ENCODE measurements around the gene TXNRD1. TPM values are rescaled to one million over a fixed set of nuclear protein-coding genes. Genes with fewer than 3 reads are reported as not detected.
"Not testable (repeated sequence)": the region's sequence is repeated elsewhere in the genome, so short reads cannot be mapped to it uniquely, and the experiment has no call there.

The TXNRD1 gene
- total RNA-seq, 1 donor from 2014 or later = 176 TPM

DNA sequence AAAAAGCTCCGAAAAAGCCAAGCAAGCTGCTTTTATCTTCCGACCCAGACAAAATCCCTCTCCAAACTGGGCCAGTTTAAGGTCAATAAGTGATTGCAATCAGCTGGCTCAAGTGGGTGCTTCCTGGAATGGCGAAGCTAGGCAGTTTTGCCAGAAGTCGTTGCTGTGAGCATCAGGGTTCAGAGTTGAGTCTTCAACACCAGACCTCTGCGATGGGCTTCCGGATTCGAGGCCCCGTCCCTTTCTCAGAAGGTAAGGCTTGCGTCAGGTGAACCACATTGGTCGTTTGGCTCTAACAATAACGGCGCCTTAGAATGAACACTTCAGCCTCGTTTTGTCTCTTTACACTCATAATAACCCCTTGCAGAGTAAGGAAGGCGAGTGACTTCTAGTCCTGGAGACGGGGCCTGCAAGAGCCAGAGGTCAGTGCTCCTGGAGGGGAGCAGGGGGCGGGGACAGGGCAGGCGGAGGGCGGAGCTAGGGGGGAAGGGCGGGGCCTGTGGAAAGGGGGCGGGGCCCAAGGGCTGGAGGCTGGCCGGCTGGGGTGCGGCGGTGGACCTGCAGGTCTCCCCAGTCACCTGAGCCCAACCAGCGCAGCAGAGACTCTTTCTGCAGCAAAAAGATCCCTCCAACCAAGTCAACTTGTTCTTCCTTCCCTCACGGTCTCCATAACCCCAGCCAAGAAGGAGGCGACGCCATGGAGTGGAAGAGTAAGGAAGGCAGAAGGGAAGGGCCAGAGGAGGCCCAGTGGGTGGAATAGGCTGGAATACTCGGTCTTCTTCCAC lies 43.6 kb upstream of the TXNRD1 start:
- no peaks in the 10 kb centered on the region for H3K36me3 ChIP-seq (ENCODE audit: insufficient read depth, low read length)
- H3K79me2 ChIP-seq (ENCODE audit: insufficient read depth, low read length) = no peaks in the 10 kb centered on the region
- H3K4me3 ChIP-seq (ENCODE audit: insufficient read depth, low read depth, low read length) = no peak overlapping the region
- no peaks in the 10 kb centered on the region for H4K20me1 ChIP-seq (ENCODE audit: insufficient read depth, low read length)
- H3K27ac ChIP-seq (ENCODE audit: low read depth, low read length) = no peak overlapping the region
- Mint-ChIP-seq H3K4me1 (ENCODE audit: low read depth, unreplicated experiment) (no peaks in the 10 kb centered on the region), H3K9me3 (ENCODE audit: unreplicated experiment) (no peaks in the 10 kb centered on the region), H3K4me3 (ENCODE audit: unreplicated experiment) (no peak overlapping the region), H3K27ac (ENCODE audit: unreplicated experiment) (no peak overlapping the region), H3K36me3 (ENCODE audit: low read depth, unreplicated experiment) (no peaks in the 10 kb centered on the region), H3K27me3 (ENCODE audit: low read depth, unreplicated experiment) (peaks cover 4% of the 10 kb centered on the region)
- H3K27me3 ChIP-seq (ENCODE audit: insufficient read depth, low read length) = no peaks in the 10 kb centered on the region
- no peaks in the 10 kb centered on the region for H3K9me3 ChIP-seq (ENCODE audit: insufficient read depth, low read depth, low read length)
- no peak for TF ChIP-seq EZH2 (IDR thresholded peaks at IDR 0.05; ENCODE audit: insufficient read depth, low read length)
- TF ChIP-seq, protein P1, sequence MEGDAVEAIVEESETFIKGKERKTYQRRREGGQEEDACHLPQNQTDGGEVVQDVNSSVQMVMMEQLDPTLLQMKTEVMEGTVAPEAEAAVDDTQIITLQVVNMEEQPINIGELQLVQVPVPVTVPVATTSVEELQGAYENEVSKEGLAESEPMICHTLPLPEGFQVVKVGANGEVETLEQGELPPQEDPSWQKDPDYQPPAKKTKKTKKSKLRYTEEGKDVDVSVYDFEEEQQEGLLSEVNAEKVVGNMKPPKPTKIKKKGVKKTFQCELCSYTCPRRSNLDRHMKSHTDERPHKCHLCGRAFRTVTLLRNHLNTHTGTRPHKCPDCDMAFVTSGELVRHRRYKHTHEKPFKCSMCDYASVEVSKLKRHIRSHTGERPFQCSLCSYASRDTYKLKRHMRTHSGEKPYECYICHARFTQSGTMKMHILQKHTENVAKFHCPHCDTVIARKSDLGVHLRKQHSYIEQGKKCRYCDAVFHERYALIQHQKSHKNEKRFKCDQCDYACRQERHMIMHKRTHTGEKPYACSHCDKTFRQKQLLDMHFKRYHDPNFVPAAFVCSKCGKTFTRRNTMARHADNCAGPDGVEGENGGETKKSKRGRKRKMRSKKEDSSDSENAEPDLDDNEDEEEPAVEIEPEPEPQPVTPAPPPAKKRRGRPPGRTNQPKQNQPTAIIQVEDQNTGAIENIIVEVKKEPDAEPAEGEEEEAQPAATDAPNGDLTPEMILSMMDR (IDR thresholded peaks at IDR 0.05; ENCODE audit: insufficient read depth, low read depth, low read length) = no peak
- no peak overlapping the region for H3K4me2 ChIP-seq (ENCODE audit: low read length)
- H3K4me1 ChIP-seq (ENCODE audit: insufficient read depth, low read length) = no peaks in the 10 kb centered on the region
- no peak overlapping the region for H3K9ac ChIP-seq (ENCODE audit: low read length)
- no peak for FAIRE-seq
- no peak for DNase-seq (ENCODE audit: low read depth)
- H2AFZ ChIP-seq (ENCODE audit: low read depth, low read length) = no peak overlapping the region

DNA sequence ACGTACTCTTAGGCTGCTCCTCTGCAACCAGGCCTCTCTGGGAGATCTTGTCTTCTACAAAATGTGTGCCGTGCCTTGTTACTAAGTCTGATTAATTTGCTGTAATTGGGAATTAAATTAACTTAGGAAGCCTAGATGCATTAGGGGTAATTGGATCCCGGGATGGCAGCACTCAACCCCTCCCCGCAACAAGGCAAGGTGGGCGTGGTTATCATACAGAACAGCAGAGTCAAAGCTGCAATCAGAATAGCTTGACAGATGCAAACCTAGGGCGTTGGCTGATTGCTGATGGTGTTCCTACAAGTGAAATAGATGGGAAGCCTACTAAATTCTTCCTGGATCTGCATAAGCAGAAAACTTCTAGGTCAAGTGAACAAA lies 43.0 kb upstream of the TXNRD1 start:
- H3K9me3 Mint-ChIP-seq (ENCODE audit: unreplicated experiment) = no peaks in the 10 kb centered on the region
- H4K20me1 ChIP-seq (ENCODE audit: insufficient read depth, low read length) = no peaks in the 10 kb centered on the region

DNA sequence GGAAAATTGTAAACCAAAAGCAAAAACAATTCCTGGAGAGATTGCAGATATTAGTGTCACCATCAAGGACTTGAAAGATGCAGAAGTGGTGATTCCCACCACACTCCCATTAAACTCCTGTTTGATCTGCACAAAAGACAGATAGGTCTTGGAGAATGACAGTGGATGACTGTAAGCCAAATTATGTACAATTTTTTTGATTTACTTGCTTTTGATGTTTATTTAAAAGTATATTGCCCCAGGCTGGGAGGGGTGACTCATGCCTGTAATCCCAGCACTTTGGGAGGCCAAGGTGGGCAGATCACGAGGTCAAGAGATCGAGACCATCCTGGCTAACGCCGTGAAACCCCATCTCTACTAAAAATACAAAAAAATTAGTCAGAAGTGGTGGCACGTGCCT lies 41.8 kb upstream of the TXNRD1 start:
- H3K36me3 Mint-ChIP-seq (ENCODE audit: low read depth, unreplicated experiment); H3K27me3 ChIP-seq (ENCODE audit: insufficient read depth, low read length); H2AFZ ChIP-seq (ENCODE audit: low read depth, low read length); H3K27ac Mint-ChIP-seq (ENCODE audit: unreplicated experiment); H3K36me3 ChIP-seq (ENCODE audit: insufficient read depth, low read length); DNase-seq (ENCODE audit: low read depth); H3K9me3 Mint-ChIP-seq (ENCODE audit: unreplicated experiment); H3K4me3 ChIP-seq (ENCODE audit: insufficient read depth, low read depth, low read length); H3K79me2 ChIP-seq (ENCODE audit: insufficient read depth, low read length); H3K4me2 ChIP-seq (ENCODE audit: low read length); H3K4me3 Mint-ChIP-seq (ENCODE audit: unreplicated experiment); H3K27me3 Mint-ChIP-seq (ENCODE audit: low read depth, unreplicated experiment); H3K9ac ChIP-seq (ENCODE audit: low read length); H3K9me3 ChIP-seq (ENCODE audit: insufficient read depth, low read depth, low read length); H3K27ac ChIP-seq (ENCODE audit: low read depth, low read length); FAIRE-seq; H4K20me1 ChIP-seq (ENCODE audit: insufficient read depth, low read length): not testable (repeated sequence)
- H3K4me1 Mint-ChIP-seq (ENCODE audit: low read depth, unreplicated experiment) = peaks cover 13% of the 10 kb centered on the region
- H3K4me1 ChIP-seq (ENCODE audit: insufficient read depth, low read length) = peaks cover 15% of the 10 kb centered on the region

More for the DNA sequence above, 43.0 kb upstream of the TXNRD1 start:
- Histone ChIP-seq H3K4me2 (ENCODE audit: low read length) (no peak overlapping the region), H3K36me3 (ENCODE audit: insufficient read depth, low read length) (no peaks in the 10 kb centered on the region), H3K9ac (ENCODE audit: low read length) (no peak overlapping the region), H3K4me3 (ENCODE audit: insufficient read depth, low read depth, low read length) (no peak overlapping the region), H3K27me3 (ENCODE audit: insufficient read depth, low read length) (no peaks in the 10 kb centered on the region), H2AFZ (ENCODE audit: low read depth, low read length) (no peak overlapping the region), H3K9me3 (ENCODE audit: insufficient read depth, low read depth, low read length) (no peaks in the 10 kb centered on the region), H3K27ac (ENCODE audit: low read depth, low read length) (no peak overlapping the region), H3K4me1 (ENCODE audit: insufficient read depth, low read length) (peaks cover 6% of the 10 kb centered on the region), H3K79me2 (ENCODE audit: insufficient read depth, low read length) (no peaks in the 10 kb centered on the region)
- H3K4me3 Mint-ChIP-seq (ENCODE audit: unreplicated experiment) = no peak overlapping the region
- peaks cover 5% of the 10 kb centered on the region for H3K4me1 Mint-ChIP-seq (ENCODE audit: low read depth, unreplicated experiment)
- DNase-seq (ENCODE audit: low read depth) (no peak), FAIRE-seq (no peak)
- H3K27me3 Mint-ChIP-seq (ENCODE audit: low read depth, unreplicated experiment) = peaks cover 4% of the 10 kb centered on the region
- H3K27ac Mint-ChIP-seq (ENCODE audit: unreplicated experiment) = no peak overlapping the region
- H3K36me3 Mint-ChIP-seq (ENCODE audit: low read depth, unreplicated experiment) = no peaks in the 10 kb centered on the region
- TF ChIP-seq, protein P1 (IDR thresholded peaks at IDR 0.05; ENCODE audit: insufficient read depth, low read depth, low read length) = no peak
- no peak for TF ChIP-seq EZH2 (IDR thresholded peaks at IDR 0.05; ENCODE audit: insufficient read depth, low read length)

All from astrocyte (in vitro differentiated cells and primary cell).